ENCODE measurements around the gene IGHMBP2.
"Not testable (repeated sequence)": the region's sequence is repeated elsewhere in the genome, so short reads cannot be mapped to it uniquely, and the experiment has no call there.

The IGHMBP2 gene

DNA sequence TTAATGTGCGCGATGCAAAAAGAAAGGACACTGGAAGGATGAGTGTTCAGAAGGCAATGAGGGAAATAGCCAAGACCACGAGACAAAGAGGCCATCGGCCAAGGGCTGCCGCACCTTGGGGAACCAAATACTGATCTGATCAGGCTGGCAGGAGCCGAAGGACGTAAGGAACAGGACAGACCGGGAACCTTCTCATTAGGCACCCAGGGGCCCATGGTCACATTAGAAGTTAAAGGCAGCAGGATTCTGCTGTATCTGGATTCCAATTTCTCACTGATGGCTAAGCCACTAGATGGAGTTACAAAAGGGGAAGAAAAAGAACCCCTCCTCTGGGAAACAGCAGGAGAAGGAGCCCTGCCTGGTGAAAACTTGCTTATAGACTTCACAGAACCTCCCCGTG lies 33.2 kb upstream of the IGHMBP2 start:
- H3K4me1 ChIP-seq (ENCODE audit: insufficient read depth, low read length): no peaks in the 10 kb centered on the region
- no peak overlapping the region for H2AFZ ChIP-seq (ENCODE audit: low read depth, low read length)
- H3K9me3 ChIP-seq (ENCODE audit: low read length): no peaks in the 10 kb centered on the region
- no peak overlapping the region for H3K4me3 ChIP-seq (ENCODE audit: low read length)
- H3K36me3 ChIP-seq (ENCODE audit: insufficient read depth, low read length): no peaks in the 10 kb centered on the region
- H3K27me3 ChIP-seq (ENCODE audit: insufficient read depth, low read length): no peaks in the 10 kb centered on the region

DNA sequence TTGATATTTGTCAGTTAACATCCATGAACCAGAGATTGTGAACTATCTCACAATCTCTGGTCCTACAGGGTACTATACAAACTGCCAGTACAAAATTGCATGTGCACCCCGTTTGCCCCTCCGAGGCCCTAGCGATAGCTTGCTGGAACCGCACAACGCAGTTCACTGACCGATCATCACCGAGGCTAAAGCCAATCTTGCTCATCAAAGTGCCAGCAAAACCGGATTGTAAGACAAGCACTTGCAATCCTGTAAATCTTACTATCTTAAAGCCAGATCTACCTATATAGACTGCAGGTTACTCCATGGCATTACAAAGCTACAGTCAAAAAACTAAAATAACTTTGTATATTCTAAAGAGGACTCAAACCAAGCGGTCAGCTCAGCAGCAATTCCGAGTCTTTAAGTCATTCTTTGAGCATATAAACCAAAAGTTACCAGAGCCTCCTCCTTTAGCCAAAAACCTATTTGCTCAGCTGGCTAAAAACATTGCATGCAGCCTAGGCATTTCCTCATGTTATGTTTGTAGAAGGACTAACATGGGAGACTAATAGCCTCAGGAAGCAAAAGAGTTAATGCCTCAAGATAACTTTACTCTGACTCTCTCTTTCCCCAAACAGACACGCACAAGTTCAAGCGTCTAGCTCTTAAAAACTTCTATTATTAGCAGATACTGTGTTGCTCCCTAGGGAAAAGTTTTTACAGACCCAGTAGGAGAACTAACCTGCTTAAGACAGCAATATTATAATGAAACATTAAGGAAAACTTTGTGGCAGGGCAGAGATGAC lies 31.3 kb upstream of the IGHMBP2 start:
- no peak overlapping the region for H3K4me3 ChIP-seq (ENCODE audit: low read length)
- no peaks in the 10 kb centered on the region for H3K9me3 ChIP-seq (ENCODE audit: low read length)
- no peaks in the 10 kb centered on the region for H3K36me3 ChIP-seq (ENCODE audit: insufficient read depth, low read length)
- no peak overlapping the region for H2AFZ ChIP-seq (ENCODE audit: low read depth, low read length)
- H3K27me3 ChIP-seq (ENCODE audit: insufficient read depth, low read length): no peaks in the 10 kb centered on the region
- no peaks in the 10 kb centered on the region for H3K4me1 ChIP-seq (ENCODE audit: insufficient read depth, low read length)

DNA sequence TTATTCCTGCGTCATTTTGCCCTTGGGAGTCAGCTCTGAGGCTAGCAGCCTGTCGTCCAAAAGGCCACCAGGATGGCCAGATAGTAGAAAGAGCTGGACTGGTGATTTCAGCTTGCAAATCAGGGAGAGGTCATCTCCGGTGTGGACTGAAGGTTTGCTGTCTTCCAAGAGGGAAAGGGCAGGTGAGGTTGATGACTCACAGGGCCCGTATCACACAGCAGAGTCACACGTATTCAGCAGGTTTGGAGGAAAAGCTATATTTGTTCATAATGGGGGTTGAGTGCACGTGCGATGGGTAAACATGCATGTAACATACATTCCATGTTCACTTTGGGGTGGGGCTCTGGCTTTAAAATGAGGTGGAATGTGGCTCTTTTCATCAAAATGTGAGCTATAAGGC lies 25.7 kb upstream of the IGHMBP2 start:
- Histone ChIP-seq H3K4me3 (ENCODE audit: low read length) (no peak overlapping the region), H3K27me3 (ENCODE audit: insufficient read depth, low read length) (no peaks in the 10 kb centered on the region)

DNA sequence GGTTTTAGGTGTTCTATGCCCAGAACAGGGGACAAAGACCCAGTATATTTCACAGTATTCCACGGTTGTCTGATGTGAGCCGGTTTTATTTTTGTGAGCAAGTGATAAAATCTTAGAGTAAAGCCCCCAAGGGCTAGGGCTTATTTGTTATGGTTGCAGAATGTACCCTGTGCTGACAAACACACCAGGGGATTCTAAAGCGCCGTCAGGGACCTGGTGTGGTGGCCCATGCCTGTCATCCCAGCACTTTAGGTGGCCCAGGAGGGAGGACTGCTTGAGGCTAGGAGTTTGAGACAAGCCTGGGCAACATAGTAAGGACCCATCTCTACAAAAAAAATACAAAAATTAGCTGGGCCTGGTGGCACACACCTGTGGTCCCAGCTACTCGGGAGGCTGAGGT lies 22.8 kb upstream of the IGHMBP2 start:
- H2AFZ ChIP-seq (ENCODE audit: low read depth, low read length): no peak overlapping the region
- no peaks in the 10 kb centered on the region for H3K36me3 ChIP-seq (ENCODE audit: insufficient read depth, low read length)
- no peak overlapping the region for H3K4me3 ChIP-seq (ENCODE audit: low read length)
- no peaks in the 10 kb centered on the region for H3K27me3 ChIP-seq (ENCODE audit: insufficient read depth, low read length)
- H3K9me3 ChIP-seq (ENCODE audit: low read length): no peaks in the 10 kb centered on the region
- no peaks in the 10 kb centered on the region for H3K4me1 ChIP-seq (ENCODE audit: insufficient read depth, low read length)

More for the DNA sequence above, 25.7 kb upstream of the IGHMBP2 start:
- no peak overlapping the region for H2AFZ ChIP-seq (ENCODE audit: low read depth, low read length)
- no peaks in the 10 kb centered on the region for H3K4me1 ChIP-seq (ENCODE audit: insufficient read depth, low read length)
- no peaks in the 10 kb centered on the region for H3K36me3 ChIP-seq (ENCODE audit: insufficient read depth, low read length)
- no peaks in the 10 kb centered on the region for H3K9me3 ChIP-seq (ENCODE audit: low read length)

DNA sequence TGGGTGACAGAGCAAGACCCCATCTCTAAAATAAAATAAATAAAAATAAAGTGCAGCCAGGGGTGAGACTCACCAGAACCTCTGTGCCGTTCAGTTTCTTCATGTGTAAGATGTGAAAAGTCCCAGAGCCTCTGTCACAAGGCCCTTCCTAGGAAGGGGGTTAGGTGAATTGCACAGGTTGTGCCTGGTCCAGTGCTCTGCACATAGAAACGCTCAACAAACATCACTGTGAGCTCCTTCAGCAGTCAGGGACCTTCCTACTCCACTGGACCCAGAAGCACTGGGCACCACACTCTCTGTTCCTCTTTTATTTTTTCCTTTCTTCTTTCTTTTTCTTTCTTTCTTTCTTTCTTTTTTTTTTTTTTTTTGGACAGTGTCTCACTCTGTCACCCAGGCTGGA lies 22.4 kb upstream of the IGHMBP2 start:
- H2AFZ ChIP-seq (ENCODE audit: low read depth, low read length): no peak overlapping the region
- H3K36me3 ChIP-seq (ENCODE audit: insufficient read depth, low read length): no peaks in the 10 kb centered on the region
- no peaks in the 10 kb centered on the region for H3K9me3 ChIP-seq (ENCODE audit: low read length)
- no peak overlapping the region for H3K4me3 ChIP-seq (ENCODE audit: low read length)
- no peaks in the 10 kb centered on the region for H3K27me3 ChIP-seq (ENCODE audit: insufficient read depth, low read length)
- no peaks in the 10 kb centered on the region for H3K4me1 ChIP-seq (ENCODE audit: insufficient read depth, low read length)

DNA sequence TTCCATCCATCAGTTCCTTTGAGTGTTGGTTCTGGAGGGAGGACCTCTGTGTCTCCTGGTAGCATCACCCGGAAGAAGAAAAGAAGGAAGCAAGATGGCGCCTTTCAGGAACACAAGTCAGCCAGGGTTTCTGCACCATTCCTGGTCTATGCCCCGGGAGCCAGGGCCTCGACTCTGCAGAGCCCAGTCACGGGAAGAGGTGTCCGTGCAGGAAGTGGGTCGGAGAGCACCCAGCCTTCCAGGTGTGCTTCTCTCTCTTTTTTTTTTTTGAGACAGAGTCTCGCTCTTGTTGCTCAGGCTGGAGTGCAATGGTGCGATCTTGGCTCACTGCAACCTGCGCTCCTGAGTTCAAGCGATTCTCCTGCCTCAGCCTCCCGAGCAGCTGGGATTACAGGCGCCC lies 21.3 kb upstream of the IGHMBP2 start:
- Histone ChIP-seq H3K4me1 (ENCODE audit: insufficient read depth, low read length) (no peaks in the 10 kb centered on the region), H3K27me3 (ENCODE audit: insufficient read depth, low read length) (no peaks in the 10 kb centered on the region), H3K4me3 (ENCODE audit: low read length) (no peak overlapping the region), H3K36me3 (ENCODE audit: insufficient read depth, low read length) (no peaks in the 10 kb centered on the region), H2AFZ (ENCODE audit: low read depth, low read length) (no peak overlapping the region), H3K9me3 (ENCODE audit: low read length) (no peaks in the 10 kb centered on the region)

DNA sequence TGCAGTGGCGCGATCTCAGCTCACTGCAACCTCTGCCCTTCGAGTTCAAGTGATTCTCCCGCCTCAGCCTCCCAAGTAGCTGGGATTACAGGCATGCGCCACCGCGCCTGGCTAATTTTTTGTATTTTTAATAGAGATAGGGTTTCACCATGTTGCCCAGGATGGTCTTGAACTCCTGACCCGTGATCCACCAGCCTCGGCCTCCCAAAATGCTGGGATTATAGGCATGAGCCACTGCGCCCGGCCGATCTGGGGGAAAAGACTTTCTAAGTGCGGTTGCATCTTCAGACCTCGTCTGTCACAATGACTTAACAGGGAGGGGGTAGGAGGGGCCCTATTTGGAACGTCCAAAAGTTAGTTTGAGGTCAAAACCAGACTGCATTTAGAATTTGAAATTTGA lies 18.9 kb upstream of the IGHMBP2 start:
- H3K36me3 ChIP-seq (ENCODE audit: insufficient read depth, low read length); H2AFZ ChIP-seq (ENCODE audit: low read depth, low read length); H3K4me1 ChIP-seq (ENCODE audit: insufficient read depth, low read length); H3K4me3 ChIP-seq (ENCODE audit: low read length); H3K9me3 ChIP-seq (ENCODE audit: low read length); H3K27me3 ChIP-seq (ENCODE audit: insufficient read depth, low read length): not testable (repeated sequence)

DNA sequence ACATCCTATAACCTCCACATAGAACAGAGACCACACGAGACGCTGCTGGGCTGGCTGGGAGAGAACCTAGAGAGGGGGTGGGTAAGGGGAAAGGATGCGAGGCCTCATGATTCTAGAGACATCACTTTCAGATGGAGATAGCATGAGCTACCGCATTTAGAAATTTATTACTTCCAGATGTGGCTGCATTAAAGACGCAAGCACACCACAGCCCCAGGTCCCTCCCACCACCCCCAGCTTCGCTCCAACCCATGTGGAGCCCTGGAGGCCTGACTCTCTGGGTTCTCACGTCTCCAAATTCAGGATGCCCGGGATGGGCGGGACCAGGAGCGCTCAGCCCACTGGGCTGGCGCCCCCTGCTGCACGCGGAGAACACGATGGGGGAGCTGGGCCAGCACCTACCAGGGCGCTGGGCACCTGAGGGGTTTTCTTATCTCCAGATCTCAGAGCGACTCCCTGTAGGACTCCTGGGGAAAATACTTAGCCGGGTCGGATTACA lies 13.7 kb upstream of the IGHMBP2 start:
- Histone ChIP-seq H2AFZ (ENCODE audit: low read depth, low read length) (no peak overlapping the region), H3K27me3 (ENCODE audit: insufficient read depth, low read length) (no peaks in the 10 kb centered on the region), H3K4me1 (ENCODE audit: insufficient read depth, low read length) (no peaks in the 10 kb centered on the region), H3K4me3 (ENCODE audit: low read length) (no peak overlapping the region), H3K36me3 (ENCODE audit: insufficient read depth, low read length) (peaks cover 37% of the 10 kb centered on the region), H3K9me3 (ENCODE audit: low read length) (no peaks in the 10 kb centered on the region)

DNA sequence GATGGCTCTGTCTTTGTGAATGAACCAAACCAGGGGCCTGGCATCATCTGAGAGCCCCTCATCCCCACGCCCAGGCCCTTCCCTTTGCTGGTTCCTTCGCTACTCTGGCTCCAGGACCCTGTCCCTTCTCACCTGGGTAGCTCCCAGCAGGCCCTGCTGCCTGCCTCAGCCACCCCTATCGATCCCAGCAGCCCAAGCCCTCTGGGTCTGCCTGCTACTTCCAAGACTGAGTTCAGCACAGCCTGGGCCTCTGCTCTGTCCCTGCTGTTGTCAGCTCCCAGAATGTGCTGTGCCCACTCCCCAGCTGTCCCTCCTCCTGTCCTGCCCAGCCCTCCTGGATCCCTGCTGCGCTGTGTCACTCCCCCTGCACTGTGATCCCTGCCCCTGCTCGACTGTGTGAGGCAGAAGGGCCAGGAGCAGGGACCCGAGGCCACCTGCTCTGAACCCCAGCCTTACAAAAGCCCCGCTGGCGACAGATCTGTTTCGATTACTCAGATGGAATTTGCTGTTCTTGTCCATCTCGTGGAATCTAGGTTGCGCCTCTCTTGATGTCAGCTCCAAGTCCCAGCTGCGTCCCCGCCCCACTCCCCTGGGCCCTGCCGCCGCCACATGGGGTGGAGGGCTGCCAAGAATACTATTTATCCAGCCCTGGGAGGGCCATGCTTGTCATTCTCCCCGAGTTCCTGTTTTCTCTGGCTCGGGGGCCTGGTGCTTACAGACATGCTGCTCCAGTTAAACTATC lies 13.0 kb upstream of the IGHMBP2 start:
- Histone ChIP-seq H3K4me1 (ENCODE audit: insufficient read depth, low read length) (no peaks in the 10 kb centered on the region), H3K9me3 (ENCODE audit: low read length) (no peaks in the 10 kb centered on the region), H3K36me3 (ENCODE audit: insufficient read depth, low read length) (peaks cover 41% of the 10 kb centered on the region), H3K27me3 (ENCODE audit: insufficient read depth, low read length) (no peaks in the 10 kb centered on the region), H2AFZ (ENCODE audit: low read depth, low read length) (no peak overlapping the region), H3K4me3 (ENCODE audit: low read length) (no peak overlapping the region)

DNA sequence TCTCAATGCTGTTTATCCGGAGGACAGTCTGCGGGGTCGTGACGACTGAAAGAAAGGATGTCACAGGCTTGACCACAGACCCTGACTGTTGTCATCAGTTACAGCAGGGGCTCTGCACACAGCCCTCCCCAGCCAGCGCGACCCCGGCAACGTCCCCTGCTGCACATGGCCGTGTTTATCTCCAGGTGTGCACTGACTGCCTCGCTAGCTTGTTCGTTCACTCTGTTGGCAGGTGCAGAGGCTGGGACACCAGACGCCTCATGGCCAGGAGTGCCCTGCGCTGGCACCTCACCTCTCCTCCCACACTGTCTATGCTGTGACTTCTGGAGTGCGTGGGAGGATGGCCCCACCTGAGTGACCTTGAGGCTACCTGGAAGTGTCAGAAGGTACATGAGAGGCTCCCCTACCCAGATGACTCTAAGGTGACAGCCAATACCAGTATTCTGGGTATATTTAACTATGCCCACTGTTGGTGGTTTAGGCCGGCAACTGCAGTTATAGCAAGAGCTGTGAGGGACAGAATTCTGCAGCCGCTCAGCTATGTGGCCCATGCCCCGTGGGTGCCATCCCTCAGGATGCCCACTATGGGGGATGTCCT lies 12.2 kb upstream of the IGHMBP2 start:
- no peaks in the 10 kb centered on the region for H3K4me1 ChIP-seq (ENCODE audit: insufficient read depth, low read length)
- H3K9me3 ChIP-seq (ENCODE audit: low read length): no peaks in the 10 kb centered on the region
- peaks cover 49% of the 10 kb centered on the region for H3K36me3 ChIP-seq (ENCODE audit: insufficient read depth, low read length)
- H3K27me3 ChIP-seq (ENCODE audit: insufficient read depth, low read length): no peaks in the 10 kb centered on the region
- no peak overlapping the region for H3K4me3 ChIP-seq (ENCODE audit: low read length)
- H2AFZ ChIP-seq (ENCODE audit: low read depth, low read length): no peak overlapping the region

DNA sequence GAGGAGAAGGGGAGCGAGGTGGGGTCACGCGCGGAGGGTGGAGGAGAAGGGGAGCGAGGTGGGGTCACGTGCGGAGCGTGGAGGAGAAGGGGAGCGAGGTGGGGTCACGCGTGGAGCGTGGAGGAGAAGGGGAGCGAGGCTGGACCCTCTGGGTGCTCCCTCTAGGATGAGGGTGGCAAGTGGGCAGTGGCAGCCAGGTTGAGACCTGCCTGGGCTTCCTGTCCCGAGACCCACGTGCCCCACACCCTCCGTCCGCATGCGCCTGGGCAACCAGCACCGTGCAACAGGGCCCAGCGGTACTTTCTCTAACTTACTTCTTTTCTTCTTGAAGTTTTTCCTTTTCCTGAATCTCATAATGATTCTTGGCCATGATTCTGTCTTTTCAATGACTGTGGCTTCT lies 11.1 kb upstream of the IGHMBP2 start:
- no peak overlapping the region for H3K4me3 ChIP-seq (ENCODE audit: low read length)
- peaks cover 60% of the 10 kb centered on the region for H3K36me3 ChIP-seq (ENCODE audit: insufficient read depth, low read length)
- no peaks in the 10 kb centered on the region for H3K27me3 ChIP-seq (ENCODE audit: insufficient read depth, low read length)
- no peaks in the 10 kb centered on the region for H3K9me3 ChIP-seq (ENCODE audit: low read length)
- no peak overlapping the region for H2AFZ ChIP-seq (ENCODE audit: low read depth, low read length)
- H3K4me1 ChIP-seq (ENCODE audit: insufficient read depth, low read length): no peaks in the 10 kb centered on the region

DNA sequence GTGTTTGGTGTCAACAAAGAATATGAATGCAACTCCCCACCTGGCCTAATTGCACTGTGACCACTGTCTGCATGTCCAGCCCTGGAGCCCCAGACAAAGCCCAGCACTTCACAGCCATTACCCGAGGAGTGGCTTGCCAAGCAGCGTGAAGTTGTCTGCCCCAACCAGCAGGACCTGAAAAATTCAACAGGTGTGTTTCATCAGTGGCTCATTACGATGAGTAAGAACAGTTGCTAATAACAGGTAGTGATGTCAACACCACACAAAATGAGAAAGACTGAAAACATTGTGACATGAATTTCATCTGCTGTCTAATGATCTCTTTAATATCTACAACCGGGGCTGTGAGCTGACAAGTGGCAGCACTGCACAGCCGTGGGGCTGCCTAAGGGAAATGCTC lies 10.4 kb upstream of the IGHMBP2 start:
- Histone ChIP-seq H3K9me3 (ENCODE audit: low read length) (no peaks in the 10 kb centered on the region), H3K4me1 (ENCODE audit: insufficient read depth, low read length) (no peaks in the 10 kb centered on the region), H3K36me3 (ENCODE audit: insufficient read depth, low read length) (peaks cover 67% of the 10 kb centered on the region), H3K27me3 (ENCODE audit: insufficient read depth, low read length) (no peaks in the 10 kb centered on the region), H2AFZ (ENCODE audit: low read depth, low read length) (no peak overlapping the region), H3K4me3 (ENCODE audit: low read length) (no peak overlapping the region)

DNA sequence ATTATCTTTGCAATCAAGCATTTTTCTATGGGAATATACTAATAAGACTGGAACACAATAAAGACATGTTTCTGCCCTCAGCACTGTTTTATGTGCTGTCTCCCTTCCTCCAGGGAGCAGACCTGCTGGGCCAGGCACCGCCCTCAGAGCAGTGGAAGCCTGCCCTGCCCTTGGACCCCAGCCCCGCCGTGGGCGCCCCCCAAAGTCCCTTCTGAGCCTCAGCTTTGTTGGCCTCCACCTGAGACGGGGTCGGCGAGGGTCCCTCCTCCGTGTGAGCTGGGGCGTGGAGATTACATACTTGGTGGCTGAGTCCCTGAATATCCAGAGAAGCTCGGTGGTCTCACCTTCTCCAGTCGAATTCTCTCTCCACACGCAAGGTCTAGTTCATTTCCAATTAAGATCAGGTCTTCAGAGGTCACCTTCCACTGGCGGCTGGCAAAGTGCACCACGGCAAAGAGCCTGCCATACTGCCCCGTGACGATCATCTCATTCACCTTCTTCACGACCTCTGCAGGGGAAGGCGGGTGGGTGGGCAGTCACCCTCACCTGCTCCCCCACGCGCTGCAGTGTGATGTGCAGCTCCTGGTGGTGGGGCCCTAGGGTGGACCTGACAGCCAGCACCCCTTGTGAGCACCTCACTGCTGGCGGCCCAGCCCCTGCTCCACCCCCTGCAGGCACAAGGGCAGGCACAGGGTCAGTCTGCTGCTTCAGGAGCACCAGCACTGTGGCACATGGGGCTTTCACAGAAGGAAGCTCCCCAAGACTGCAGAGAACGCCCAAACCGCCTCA lies 7.3 kb upstream of the IGHMBP2 start:
- peaks cover 70% of the 10 kb centered on the region for H3K36me3 ChIP-seq (ENCODE audit: insufficient read depth, low read length)

More for the DNA sequence above, 7.3 kb upstream of the IGHMBP2 start:
- Histone ChIP-seq H3K27me3 (ENCODE audit: insufficient read depth, low read length) (no peaks in the 10 kb centered on the region), H3K4me1 (ENCODE audit: insufficient read depth, low read length) (no peaks in the 10 kb centered on the region), H3K4me3 (ENCODE audit: low read length) (no peak overlapping the region), H2AFZ (ENCODE audit: low read depth, low read length) (no peak overlapping the region), H3K9me3 (ENCODE audit: low read length) (no peaks in the 10 kb centered on the region)

Measured in neuron (in vitro differentiated cells).